Testis (tissue), 2 donors: ENCODE measurements around the gene STX3.

ENCODE experiments used
- CTCF ChIP-seq, 3 experiments: fragments of 450-650 bp in 2 of 3; fragments of 200-600 bp in 1 of 3; sonication (generic) in 1 of 3; IDR thresholded peaks; one replicate each; pipeline ENCODE4 v1.5.1; 2016 to 2019; ENCODE audit warnings: antibody characterized with exemption in 3 of 3, mild to moderate bottlenecking in 2 of 3, moderate library complexity in 1 of 3
- POLR2A ChIP-seq: fragments of 450-650 bp; IDR thresholded peaks from one replicate; pipeline ENCODE4 v1.6.1; 2017; ENCODE audit warnings: antibody characterized with exemption, mild to moderate bottlenecking, moderate library complexity

- no peak for TF ChIP-seq CTCF (IDR thresholded peaks at IDR 0.05)
- TF ChIP-seq POLR2A, result no peak
Measured at GRCh38 chr11:59783632-59784090, 28.5 kb downstream of the STX3 start.
